Lower leg skin (tissue), 4 donors: Measurements from ENCODE around the gene OR10P1. TPM values are rescaled to one million over a fixed set of nuclear protein-coding genes. Genes with fewer than 3 reads are reported as not detected.

Experiments
- DNase-seq, 2 donors: peaks; one replicate each; pipeline ENCODE4 v3.0.0-alpha.2; 2019; ENCODE audit warnings: low spot score in 2 of 2
- H3K4me3 ChIP-seq: fragments of 200-600 bp; sonication (generic); 2 replicates; pipeline ENCODE4 v1.5.1; 2017; ENCODE audit warnings: mild to moderate bottlenecking, low read depth; ENCODE audit not compliant: poor library complexity, severe bottlenecking
- CTCF ChIP-seq, 3 donors: fragments of 450-650 bp; IDR thresholded peaks; one replicate each; pipeline ENCODE4 v1.5.1; 2016; ENCODE audit warnings: antibody characterized with exemption in 3 of 3, mild to moderate bottlenecking in 3 of 3, moderate library complexity in 2 of 3
- POLR2A ChIP-seq, 2 donors: fragments of 450-650 bp; IDR thresholded peaks; one replicate each; pipeline ENCODE4 v1.6.1; 2016 to 2017; ENCODE audit warnings: antibody characterized with exemption in 2 of 2, mild to moderate bottlenecking in 1 of 2, moderate library complexity in 1 of 2
- WGBS, 2 donors: methylation state at CpG; one replicate each; pipeline ENCODE4 v1.1.5; 2018; 5-methylcytosine and 5-hydroxymethylcytosine counted together
- intact Hi-C: fragments of 100-400 bp; cut with DNase I; formaldehyde crosslinking; loops from one replicate; pipeline ENCODE4 v1.15.0; 2023; ENCODE audit warnings: low total_unique reads
- total RNA-seq, 4 donors: library from RNA; depleted of rRNA; stranded (reverse); fragments of >200 nt; gene quantifications; one replicate each; pipeline ENCODE4 v1.1.0, GENCODE V29; 2016

The OR10P1 gene
- total RNA-seq, 4 donors from 2014 or later = not detected

- intact Hi-C loops = no loop called here
- no peak for TF ChIP-seq POLR2A (IDR thresholded peaks at IDR 0.05)
- TF ChIP-seq CTCF (IDR thresholded peaks at IDR 0.05) = no peak
- no peak overlapping the region for H3K4me3 ChIP-seq
- peak in 1 of 2 donors; percentile 65 for DNase-seq
- 87 to 89% methylated on average over 9 of the region's 9 CpGs for WGBS, 2 donors
Observed at GRCh38 chr12:55686366-55687010, 49.8 kb downstream of the OR10P1 start.

Other genes starting within 250 kb of the OR10P1 start
- gene OR6C65, start 236.4 kb upstream of the OR10P1 start, total RNA-seq = not detected
- gene OR6C76, start 210.6 kb upstream of the OR10P1 start, total RNA-seq = not detected
- not detected for gene OR6C2, start 192.8 kb upstream of the OR10P1 start, total RNA-seq
- not detected for gene OR6C70, start 166.8 kb upstream of the OR10P1 start, total RNA-seq
- not detected for gene OR6C68, start 144.5 kb upstream of the OR10P1 start, total RNA-seq
- gene OR6C4, start 87.3 kb upstream of the OR10P1 start, total RNA-seq = not detected
- not detected for gene OR2AP1, start 64.4 kb upstream of the OR10P1 start, total RNA-seq
- 10 to 100 TPM; 11.0 to 20.9 (median 12.8) TPM for gene ITGA7, start 71.0 kb downstream of the OR10P1 start, total RNA-seq
- 100 to 1,000 TPM; 114 to 167 (median 138) TPM for gene BLOC1S1, start 79.2 kb downstream of the OR10P1 start, total RNA-seq
- 1 to 10 TPM; 2.5 to 8.9 (median 4.3) TPM for gene RDH5, start 83.5 kb downstream of the OR10P1 start, total RNA-seq
- gene CD63, start 92.1 kb downstream of the OR10P1 start, total RNA-seq = 100 to 1,000 TPM; 151 to 408 (median 196) TPM
- gene GDF11, start 106.2 kb downstream of the OR10P1 start, total RNA-seq = 1 to 10 TPM in 1 of 4 donors, under 1 TPM in 3; 0.23 to 2.7 (median 0.57) TPM
- 10 to 100 TPM; 36.8 to 62.1 (median 59.6) TPM for gene SARNP, start 180.8 kb downstream of the OR10P1 start, total RNA-seq
- 10 to 100 TPM; 10.7 to 21.5 (median 17.8) TPM for gene ORMDL2, start 181.1 kb downstream of the OR10P1 start, total RNA-seq
- gene DNAJC14, start 192.7 kb downstream of the OR10P1 start, total RNA-seq = 10 to 100 TPM; 25.8 to 39.3 (median 36.1) TPM
- 1 to 10 TPM; 3.4 to 9.0 (median 5.1) TPM for gene MMP19, start 206.0 kb downstream of the OR10P1 start, total RNA-seq